GM12878 (cell line): ENCODE data around the gene TSSK3.

Experiments
- CTCF ChIP-seq, 3 experiments: IDR thresholded peaks in 2 of 3; conservative IDR thresholded peaks in 1 of 3; 2 replicates each; pipeline ENCODE4 v1.5.1; 2011; ENCODE audit warnings: low read depth in 3 of 3, low read length in 3 of 3, mild to moderate bottlenecking in 3 of 3, control low read depth in 2 of 3, moderate library complexity in 2 of 3, inconsistent platforms in 1 of 3, mixed read lengths in 1 of 3; ENCODE audit not compliant: control insufficient read depth in 2 of 3, insufficient read depth in 1 of 3; ENCODE audit errors: extremely low read depth in 1 of 3
- JUND ChIP-seq: IDR thresholded peaks from 2 replicates; pipeline ENCODE4 v1.6.1; 2012; ENCODE audit warnings: low read depth, mild to moderate bottlenecking, low read length, improper control_type of control experiment, moderate library complexity

- no peak for TF ChIP-seq CTCF (IDR thresholded peaks at IDR 0.05 in 2 of 3, conservative IDR thresholded peaks at IDR 0.05 in 1 of 3; ENCODE audit: control insufficient read depth in 2 of 3, extremely low read depth in 1 of 3, insufficient read depth in 1 of 3, low read depth in 3 of 3, low read length in 3 of 3)
- TF ChIP-seq JUND, result no peak
Observed at GRCh38 chr1:32330558-32331151, 31.7 kb upstream of the TSSK3 start.
